Measurements from ENCODE around the gene SSTR3.
"Not testable (repeated sequence)": the region's sequence is repeated elsewhere in the genome, so short reads cannot be mapped to it uniquely, and the experiment has no call there.

The SSTR3 gene

GRCh38 chr22:37175414-37176281, 36.6 kb downstream of the SSTR3 start:
- peaks cover 26% of the 10 kb centered on the region for H3K4me1 ChIP-seq (ENCODE audit: control insufficient read depth, insufficient read depth, low read length)
- H3K9ac ChIP-seq (ENCODE audit: low read length in 2 of 2) = no peak overlapping the region
- peaks cover 2 to 3% of the 10 kb centered on the region in 2 donors for H3K27me3 ChIP-seq (ENCODE audit: control insufficient read depth in 1 of 2, insufficient read depth in 2 of 2, low read length in 2 of 2)
- H3K36me3 ChIP-seq (ENCODE audit: control insufficient read depth in 2 of 2, insufficient read depth in 2 of 2, low read length in 2 of 2) = no peaks in the 10 kb centered on the region
- H3K27ac ChIP-seq (ENCODE audit: low read length) = no peak overlapping the region
- H3K4me3 ChIP-seq (ENCODE audit: low read length in 2 of 2) = peak overlapping the region in 1 of 2 donors; percentile 63
- H3K9me3 ChIP-seq (ENCODE audit: control insufficient read depth in 2 of 2, low read length in 2 of 2) = no peaks in the 10 kb centered on the region

GRCh38 chr22:37174964-37175363, 37.3 kb downstream of the SSTR3 start:
- Histone ChIP-seq H3K9me3 (ENCODE audit: control insufficient read depth in 2 of 2, low read length in 2 of 2) (no peaks in the 10 kb centered on the region), H3K27me3 (ENCODE audit: control insufficient read depth in 1 of 2, insufficient read depth in 2 of 2, low read length in 2 of 2) (peaks cover 2 to 3% of the 10 kb centered on the region in 2 donors), H3K4me3 (ENCODE audit: low read length in 2 of 2) (no peak overlapping the region), H3K9ac (ENCODE audit: low read length in 2 of 2) (no peak overlapping the region), H3K27ac (ENCODE audit: low read length) (no peak overlapping the region), H3K36me3 (ENCODE audit: control insufficient read depth in 2 of 2, insufficient read depth in 2 of 2, low read length in 2 of 2) (no peaks in the 10 kb centered on the region), H3K4me1 (ENCODE audit: control insufficient read depth, insufficient read depth, low read length) (peaks cover 26% of the 10 kb centered on the region)

GRCh38 chr22:37173709-37174108, 38.6 kb downstream of the SSTR3 start:
- peaks cover 2 to 3% of the 10 kb centered on the region in 2 donors for H3K27me3 ChIP-seq (ENCODE audit: control insufficient read depth in 1 of 2, insufficient read depth in 2 of 2, low read length in 2 of 2)
- H3K9ac ChIP-seq (ENCODE audit: low read length in 2 of 2) = no peak overlapping the region
- H3K4me3 ChIP-seq (ENCODE audit: low read length in 2 of 2) = no peak overlapping the region
- H3K9me3 ChIP-seq (ENCODE audit: control insufficient read depth in 2 of 2, low read length in 2 of 2) = no peaks in the 10 kb centered on the region
- peaks cover 23% of the 10 kb centered on the region for H3K4me1 ChIP-seq (ENCODE audit: control insufficient read depth, insufficient read depth, low read length)
- no peaks in the 10 kb centered on the region for H3K36me3 ChIP-seq (ENCODE audit: control insufficient read depth in 2 of 2, insufficient read depth in 2 of 2, low read length in 2 of 2)
- no peak overlapping the region for H3K27ac ChIP-seq (ENCODE audit: low read length)

- Histone ChIP-seq H3K4me3 (ENCODE audit: low read length in 2 of 2) (no peak overlapping the region), H3K27ac (ENCODE audit: low read length) (no peak overlapping the region), H3K9ac (ENCODE audit: low read length in 2 of 2) (no peak overlapping the region), H3K36me3 (ENCODE audit: control insufficient read depth in 2 of 2, insufficient read depth in 2 of 2, low read length in 2 of 2) (no peaks in the 10 kb centered on the region), H3K4me1 (ENCODE audit: control insufficient read depth, insufficient read depth, low read length) (peaks cover 25% of the 10 kb centered on the region), H3K9me3 (ENCODE audit: control insufficient read depth in 2 of 2, low read length in 2 of 2) (no peaks in the 10 kb centered on the region), H3K27me3 (ENCODE audit: control insufficient read depth in 1 of 2, insufficient read depth in 2 of 2, low read length in 2 of 2) (peaks cover 3 to 4% of the 10 kb centered on the region in 2 donors)
Measured at GRCh38 chr22:37172266-37173245, 39.7 kb downstream of the SSTR3 start.

GRCh38 chr22:37171662-37172061, 40.6 kb downstream of the SSTR3 start:
- Histone ChIP-seq H3K9me3 (ENCODE audit: control insufficient read depth in 2 of 2, low read length in 2 of 2) (no peaks in the 10 kb centered on the region), H3K27me3 (ENCODE audit: control insufficient read depth in 1 of 2, insufficient read depth in 2 of 2, low read length in 2 of 2) (peaks cover 3 to 4% of the 10 kb centered on the region in 2 donors), H3K27ac (ENCODE audit: low read length) (no peak overlapping the region), H3K36me3 (ENCODE audit: control insufficient read depth in 2 of 2, insufficient read depth in 2 of 2, low read length in 2 of 2) (no peaks in the 10 kb centered on the region), H3K9ac (ENCODE audit: low read length in 2 of 2) (no peak overlapping the region), H3K4me3 (ENCODE audit: low read length in 2 of 2) (no peak overlapping the region), H3K4me1 (ENCODE audit: control insufficient read depth, insufficient read depth, low read length) (peaks cover 27% of the 10 kb centered on the region)

GRCh38 chr22:37170689-37171405, 41.4 kb downstream of the SSTR3 start:
- peaks cover 20% of the 10 kb centered on the region for H3K4me1 ChIP-seq (ENCODE audit: control insufficient read depth, insufficient read depth, low read length)
- H3K27ac ChIP-seq (ENCODE audit: low read length); H3K27me3 ChIP-seq (ENCODE audit: control insufficient read depth in 1 of 2, insufficient read depth in 2 of 2, low read length in 2 of 2); H3K9me3 ChIP-seq (ENCODE audit: control insufficient read depth in 2 of 2, low read length in 2 of 2); H3K4me3 ChIP-seq (ENCODE audit: low read length in 2 of 2); H3K9ac ChIP-seq (ENCODE audit: low read length in 2 of 2); H3K36me3 ChIP-seq (ENCODE audit: control insufficient read depth in 2 of 2, insufficient read depth in 2 of 2, low read length in 2 of 2): not testable (repeated sequence)

GRCh38 chr22:37169947-37170688, 42.2 kb downstream of the SSTR3 start:
- Histone ChIP-seq H3K36me3 (ENCODE audit: control insufficient read depth in 2 of 2, insufficient read depth in 2 of 2, low read length in 2 of 2) (no peaks in the 10 kb centered on the region), H3K27me3 (ENCODE audit: control insufficient read depth in 1 of 2, insufficient read depth in 2 of 2, low read length in 2 of 2) (peaks cover 2 to 3% of the 10 kb centered on the region in 2 donors), H3K9me3 (ENCODE audit: control insufficient read depth in 2 of 2, low read length in 2 of 2) (no peaks in the 10 kb centered on the region), H3K4me3 (ENCODE audit: low read length in 2 of 2) (no peak overlapping the region), H3K27ac (ENCODE audit: low read length) (no peak overlapping the region), H3K9ac (ENCODE audit: low read length in 2 of 2) (no peak overlapping the region), H3K4me1 (ENCODE audit: control insufficient read depth, insufficient read depth, low read length) (peaks cover 17% of the 10 kb centered on the region)

- H3K4me1 ChIP-seq (ENCODE audit: control insufficient read depth, insufficient read depth, low read length) = peaks cover 17% of the 10 kb centered on the region
- no peaks in the 10 kb centered on the region for H3K36me3 ChIP-seq (ENCODE audit: control insufficient read depth in 2 of 2, insufficient read depth in 2 of 2, low read length in 2 of 2)
- H3K27me3 ChIP-seq (ENCODE audit: control insufficient read depth in 1 of 2, insufficient read depth in 2 of 2, low read length in 2 of 2) = peaks cover 2 to 3% of the 10 kb centered on the region in 2 donors
- H3K9me3 ChIP-seq (ENCODE audit: control insufficient read depth in 2 of 2, low read length in 2 of 2) = no peaks in the 10 kb centered on the region
- H3K27ac ChIP-seq (ENCODE audit: low read length) = no peak overlapping the region
- H3K9ac ChIP-seq (ENCODE audit: low read length in 2 of 2) = no peak overlapping the region
- H3K4me3 ChIP-seq (ENCODE audit: low read length in 2 of 2) = no peak overlapping the region
Measured at GRCh38 chr22:37169406-37169805, 42.9 kb downstream of the SSTR3 start.

GRCh38 chr22:37167981-37168647, 44.2 kb downstream of the SSTR3 start:
- Histone ChIP-seq H3K36me3 (ENCODE audit: control insufficient read depth in 2 of 2, insufficient read depth in 2 of 2, low read length in 2 of 2) (no peaks in the 10 kb centered on the region), H3K4me1 (ENCODE audit: control insufficient read depth, insufficient read depth, low read length) (peaks cover 17% of the 10 kb centered on the region), H3K27me3 (ENCODE audit: control insufficient read depth in 1 of 2, insufficient read depth in 2 of 2, low read length in 2 of 2) (peaks cover 0 to 2% of the 10 kb centered on the region in 2 donors), H3K27ac (ENCODE audit: low read length) (no peak overlapping the region), H3K4me3 (ENCODE audit: low read length in 2 of 2) (no peak overlapping the region), H3K9ac (ENCODE audit: low read length in 2 of 2) (peak overlapping the region in 1 of 2 donors; percentile 36), H3K9me3 (ENCODE audit: control insufficient read depth in 2 of 2, low read length in 2 of 2) (no peaks in the 10 kb centered on the region)
